Trophoblast cell (in vitro differentiated cells and primary cell): Measurements from ENCODE around the gene ADCY3.

ENCODE experiments used
- DNase-seq, 2 donors: peaks; one replicate each; pipeline ENCODE4 v3.0.0-alpha.2; 2016
- H2AFZ ChIP-seq: 2 replicates; pipeline ENCODE4 v1.6.1; 2013; ENCODE audit warnings: low read length, moderate library complexity, mild to moderate bottlenecking; ENCODE audit not compliant: insufficient read depth, poor library complexity
- H2AK5ac ChIP-seq: 2 replicates; pipeline ENCODE4 v1.6.1; 2013; ENCODE audit warnings: mild to moderate bottlenecking, low read length
- H2BK120ac ChIP-seq: 2 replicates; pipeline ENCODE4 v1.6.1; 2013; ENCODE audit warnings: low read length, mild to moderate bottlenecking, moderate library complexity; ENCODE audit not compliant: insufficient read depth, poor library complexity
- H2BK12ac ChIP-seq: 2 replicates; pipeline ENCODE4 v1.6.1; 2013; ENCODE audit warnings: mild to moderate bottlenecking, low read length, moderate library complexity
- H2BK5ac ChIP-seq: 2 replicates; pipeline ENCODE4 v1.6.1; 2013; ENCODE audit warnings: low read length, low read depth, moderate library complexity, mild to moderate bottlenecking; ENCODE audit not compliant: poor library complexity
- H3K14ac ChIP-seq: 2 replicates; pipeline ENCODE4 v1.6.1; 2013; ENCODE audit warnings: mild to moderate bottlenecking, low read length
- H3K18ac ChIP-seq: 2 replicates; pipeline ENCODE4 v1.6.1; 2013; ENCODE audit warnings: mild to moderate bottlenecking, low read length
- H3K23ac ChIP-seq: 2 replicates; pipeline ENCODE4 v1.6.1; 2013; ENCODE audit warnings: low read length
- H3K27ac ChIP-seq: 2 replicates; pipeline ENCODE4 v1.5.1; 2013; ENCODE audit warnings: low read depth, mild to moderate bottlenecking, inconsistent platforms, low read length, moderate library complexity
- H3K27me3 ChIP-seq: 2 replicates; pipeline ENCODE4 v1.6.1; 2013; ENCODE audit warnings: inconsistent platforms, mild to moderate bottlenecking, low read length, moderate library complexity; ENCODE audit not compliant: insufficient read depth
- H3K36me3 ChIP-seq, 2 experiments: 1 replicate in 1 of 2; 2 replicates in 1 of 2; pipeline ENCODE4 v1.6.1; 2013; ENCODE audit warnings: low read length in 2 of 2, mild to moderate bottlenecking in 2 of 2, moderate library complexity in 1 of 2; ENCODE audit not compliant: insufficient read depth in 2 of 2, control insufficient read depth in 1 of 2
- H3K4ac ChIP-seq: 2 replicates; pipeline ENCODE4 v1.6.1; 2013; ENCODE audit warnings: low read depth, mild to moderate bottlenecking, low read length, moderate library complexity
- H3K4me1 ChIP-seq, 2 experiments: 1 replicate in 1 of 2; 2 replicates in 1 of 2; pipeline ENCODE4 v1.6.1; 2013; ENCODE audit warnings: low read length in 2 of 2, mild to moderate bottlenecking in 2 of 2, moderate library complexity in 1 of 2; ENCODE audit not compliant: insufficient read depth in 2 of 2, control insufficient read depth in 1 of 2
- H3K4me2 ChIP-seq: 2 replicates; pipeline ENCODE4 v1.6.1; 2013; ENCODE audit warnings: inconsistent platforms, mild to moderate bottlenecking, low read length, moderate library complexity
- H3K4me3 ChIP-seq: 2 replicates; pipeline ENCODE4 v1.5.1; 2013; ENCODE audit warnings: mild to moderate bottlenecking, low read depth, low read length, inconsistent platforms
- H3K79me1 ChIP-seq: one replicate; pipeline ENCODE4 v1.6.1; 2013; ENCODE audit warnings: low read length
- H3K79me2 ChIP-seq: 2 replicates; pipeline ENCODE4 v1.6.1; 2013; ENCODE audit warnings: low read length, mild to moderate bottlenecking; ENCODE audit not compliant: control insufficient read depth, insufficient read depth, poor library complexity
- H3K9ac ChIP-seq: 2 replicates; pipeline ENCODE4 v1.6.1; 2013; ENCODE audit warnings: mild to moderate bottlenecking, low read length
- H3K9me3 ChIP-seq: 2 replicates; pipeline ENCODE4 v1.6.1; 2013; ENCODE audit warnings: low read depth, mild to moderate bottlenecking, control low read depth, inconsistent platforms, low read length; ENCODE audit not compliant: insufficient read depth
- H4K12ac ChIP-seq: 2 replicates; pipeline ENCODE4 v1.6.1; 2013; ENCODE audit warnings: low read depth, mild to moderate bottlenecking, low read length, moderate library complexity
- H4K8ac ChIP-seq: 2 replicates; pipeline ENCODE4 v1.6.1; 2013; ENCODE audit warnings: low read depth, mild to moderate bottlenecking, low read length, moderate library complexity
- H4K91ac ChIP-seq: one replicate; pipeline ENCODE4 v1.6.1; 2013; ENCODE audit warnings: low read depth, mild to moderate bottlenecking, low read length, moderate library complexity
- WGBS: extraction: QIAGEN DNeasy Blood & Tissue Kit; methylation state at CpG from one replicate; pipeline ENCODE4 v1.1.7; 2013; ENCODE audit warnings: missing lambda C conversion rate; ENCODE audit not compliant: insufficient read length, insufficient coverage; ENCODE audit errors: extremely low coverage; 5-methylcytosine and 5-hydroxymethylcytosine counted together

Gene ADCY3

DNA sequence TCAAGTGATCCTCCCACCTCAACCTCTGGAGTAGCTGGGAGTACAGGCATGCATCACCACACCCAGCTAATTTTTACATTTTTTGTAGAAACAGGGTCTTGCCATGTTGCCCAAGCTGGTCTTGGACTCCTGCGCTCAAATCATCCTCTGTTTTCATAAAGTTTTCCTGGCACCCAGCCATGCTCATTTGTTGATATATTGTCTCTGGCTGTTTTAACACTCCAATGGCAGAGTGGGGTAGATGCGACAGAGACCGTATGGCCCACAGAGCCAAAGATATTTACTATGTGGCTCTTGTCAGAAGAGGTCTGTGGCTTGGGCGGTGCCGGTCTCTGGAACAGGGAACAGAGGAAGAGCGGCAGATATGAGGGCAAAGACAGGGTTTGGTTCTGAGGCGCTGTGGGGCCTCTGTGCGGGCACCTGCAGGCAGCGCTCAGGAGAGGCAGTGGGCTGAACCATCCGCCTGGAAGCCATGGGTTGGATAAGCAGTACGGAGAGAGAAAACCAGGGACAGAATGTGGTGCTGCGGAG, 76.6 kb downstream of the ADCY3 start:
- no peak for DNase-seq
- no peak overlapping the region for H3K23ac ChIP-seq
- WGBS: no CpG with 5 or more reads among the region's 12 CpGs

GRCh38 chr2:24842081-24843050, 77.7 kb downstream of the ADCY3 start:
- Histone ChIP-seq H3K79me2 (no peaks in the 10 kb centered on the region), H3K9ac (no peak overlapping the region), H3K9me3 (peaks cover 3% of the 10 kb centered on the region), H3K23ac (no peak overlapping the region), H2BK5ac (no peak overlapping the region), H3K4me3 (no peak overlapping the region), H3K14ac (no peak overlapping the region), H3K4me2 (no peak overlapping the region), H3K4ac (no peak overlapping the region), H3K4me1 (no peaks in the 10 kb centered on the region), H3K79me1 (no peaks in the 10 kb centered on the region), H3K36me3 (no peaks in the 10 kb centered on the region), H4K91ac (no peak overlapping the region), H3K18ac (no peak overlapping the region), H2BK120ac (no peak overlapping the region), H3K27ac (no peak overlapping the region), H2BK12ac (no peak overlapping the region), H3K27me3 (no peaks in the 10 kb centered on the region), H2AFZ (no peak overlapping the region), H4K12ac (no peak overlapping the region), H4K8ac (no peak overlapping the region), H2AK5ac (no peak overlapping the region)
- no CpG with 5 or more reads among the region's 39 CpGs for WGBS
- no peak for DNase-seq

More for the DNA sequence above, 76.6 kb downstream of the ADCY3 start:
- Histone ChIP-seq H2AFZ (no peak overlapping the region), H3K36me3 (no peaks in the 10 kb centered on the region), H3K27me3 (no peaks in the 10 kb centered on the region), H4K91ac (no peak overlapping the region), H3K4me2 (no peak overlapping the region), H2AK5ac (no peak overlapping the region), H2BK12ac (no peak overlapping the region), H3K27ac (no peak overlapping the region), H3K4ac (no peak overlapping the region), H3K4me1 (no peaks in the 10 kb centered on the region), H2BK5ac (no peak overlapping the region), H3K14ac (no peak overlapping the region), H4K12ac (no peak overlapping the region), H2BK120ac (no peak overlapping the region), H3K79me2 (no peaks in the 10 kb centered on the region), H4K8ac (no peak overlapping the region), H3K9me3 (peaks cover 7% of the 10 kb centered on the region), H3K79me1 (no peaks in the 10 kb centered on the region), H3K9ac (no peak overlapping the region), H3K4me3 (no peak overlapping the region), H3K18ac (no peak overlapping the region)

GRCh38 chr2:24840962-24841945, 78.8 kb downstream of the ADCY3 start:
- no peak overlapping the region for H3K27ac ChIP-seq
- H2BK5ac ChIP-seq: no peak overlapping the region
- no peak overlapping the region for H3K23ac ChIP-seq
- H3K18ac ChIP-seq: no peak overlapping the region
- no peaks in the 10 kb centered on the region for H3K79me1 ChIP-seq
- H3K9ac ChIP-seq: no peak overlapping the region
- no peak overlapping the region for H2BK120ac ChIP-seq
- H3K4me1 ChIP-seq: no peaks in the 10 kb centered on the region
- H3K4ac ChIP-seq: no peak overlapping the region
- no peaks in the 10 kb centered on the region for H3K79me2 ChIP-seq
- no peak overlapping the region for H2BK12ac ChIP-seq
- no peak for DNase-seq
- H3K9me3 ChIP-seq: peaks cover 1% of the 10 kb centered on the region
- H3K27me3 ChIP-seq: no peaks in the 10 kb centered on the region
- no peak overlapping the region for H3K14ac ChIP-seq
- no peak overlapping the region for H3K4me2 ChIP-seq
- H2AFZ ChIP-seq: no peak overlapping the region
- H4K8ac ChIP-seq: no peak overlapping the region
- H2AK5ac ChIP-seq: no peak overlapping the region
- no peak overlapping the region for H4K91ac ChIP-seq
- H3K4me3 ChIP-seq: no peak overlapping the region
- no peaks in the 10 kb centered on the region for H3K36me3 ChIP-seq
- no CpG with 5 or more reads among the region's 26 CpGs for WGBS
- H4K12ac ChIP-seq: no peak overlapping the region

DNA sequence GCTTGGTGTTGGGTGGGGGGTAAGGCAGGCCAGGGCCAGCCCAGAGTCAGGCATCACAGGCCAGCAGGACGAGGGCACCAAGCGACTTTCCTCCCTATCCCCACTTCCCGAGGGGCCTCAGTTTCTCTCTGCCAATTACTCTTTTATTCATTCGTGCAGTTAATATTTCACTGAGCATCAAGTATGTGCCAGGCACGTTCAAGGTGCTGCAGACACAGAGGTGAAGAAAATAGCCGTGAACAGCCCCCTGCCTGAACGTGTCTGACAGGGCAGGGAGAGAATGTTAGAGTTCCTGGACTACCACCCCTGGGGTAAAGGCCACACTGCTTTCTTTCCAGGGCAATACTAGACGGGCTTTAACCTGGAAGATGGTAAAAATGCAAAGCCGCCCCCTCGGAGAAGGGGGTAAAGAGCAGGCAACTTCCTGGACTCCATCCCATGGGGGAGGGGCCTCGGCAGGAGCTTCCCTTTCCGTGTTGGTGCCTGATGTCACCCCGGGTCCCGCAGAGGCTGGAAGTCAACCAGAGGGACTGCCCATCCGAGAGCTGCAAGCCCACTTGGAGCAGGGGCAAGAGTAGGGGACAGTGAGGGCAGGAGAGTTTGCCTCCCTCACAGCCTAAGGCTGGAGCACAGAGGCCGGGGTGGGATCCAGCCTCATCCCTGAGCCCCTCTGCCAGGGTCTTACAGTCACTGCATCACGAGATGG, 79.7 kb downstream of the ADCY3 start:
- no peaks in the 10 kb centered on the region for H3K79me2 ChIP-seq
- H3K79me1 ChIP-seq: no peaks in the 10 kb centered on the region
- no peaks in the 10 kb centered on the region for H3K4me1 ChIP-seq
- H3K4me3 ChIP-seq: no peak overlapping the region
- no peak overlapping the region for H3K18ac ChIP-seq
- H3K27ac ChIP-seq: no peak overlapping the region
- no peak overlapping the region for H2BK5ac ChIP-seq
- H3K9ac ChIP-seq: no peak overlapping the region
- no CpG with 5 or more reads among the region's 17 CpGs for WGBS
- H3K14ac ChIP-seq: no peak overlapping the region
- H2AK5ac ChIP-seq: no peak overlapping the region
- no peak overlapping the region for H4K12ac ChIP-seq
- no peak overlapping the region for H4K91ac ChIP-seq
- no peak overlapping the region for H2BK12ac ChIP-seq
- DNase-seq: no peak
- no peak overlapping the region for H3K4me2 ChIP-seq
- H3K9me3 ChIP-seq: peaks cover 1% of the 10 kb centered on the region
- no peak overlapping the region for H3K23ac ChIP-seq
- H2BK120ac ChIP-seq: no peak overlapping the region
- H3K4ac ChIP-seq: no peak overlapping the region
- H2AFZ ChIP-seq: no peak overlapping the region
- no peaks in the 10 kb centered on the region for H3K27me3 ChIP-seq
- no peak overlapping the region for H4K8ac ChIP-seq
- no peaks in the 10 kb centered on the region for H3K36me3 ChIP-seq
